MM.1S (cell line): ENCODE measurements around the gene PALD1.

Source experiments
- CTCF ChIP-seq: fragments of 300-600 bp; sonication (generic); IDR thresholded peaks from 2 replicates; pipeline ENCODE4 v1.5.1; 2016; ENCODE audit warnings: antibody characterized with exemption, low read length, mixed read lengths
- EZH2 ChIP-seq: fragments of 300-600 bp; sonication (generic); optimal IDR thresholded peaks from 2 replicates; pipeline ENCODE3; 2017; ENCODE audit warnings: low read depth, mild to moderate bottlenecking, antibody characterized with exemption, low read length, mixed read lengths

GRCh38 chr10:70479626-70480238, 1.2 kb downstream of the PALD1 start:
- TF ChIP-seq CTCF: no peak; the same call in 1 of the 2 replicates
- TF ChIP-seq EZH2: no peak
